ENCODE data around the gene GLRB.

DNA sequence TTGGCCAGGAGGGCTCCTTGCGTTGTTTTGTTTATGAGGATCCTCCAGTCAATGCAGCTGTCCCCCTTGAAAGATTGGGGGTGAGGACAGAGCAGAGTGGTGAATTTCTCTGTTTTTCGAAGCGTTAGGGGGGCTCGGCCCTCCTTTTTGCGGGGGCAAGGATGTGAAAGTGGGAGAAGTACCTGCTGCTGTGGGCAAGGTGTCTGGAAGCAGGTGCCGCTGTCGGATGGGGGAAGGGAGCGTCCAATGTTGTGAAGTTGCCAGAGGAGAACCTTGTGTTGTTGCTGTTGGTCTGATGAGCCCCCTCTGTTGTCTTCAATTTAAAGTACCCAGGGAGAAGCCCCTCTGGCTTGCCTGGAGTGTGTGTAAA is 613 bp downstream of the GLRB start:
- TF ChIP-seq POLR2A (IDR thresholded peaks at IDR 0.05; ENCODE audit: low read length) = no peak
- no peak for TF ChIP-seq GATA1 (IDR thresholded peaks at IDR 0.05; ENCODE audit: low read depth, low read length)
